AML-193 (cell line): ENCODE measurements around the gene FHIT.

Source experiments
- DNase-seq, 2 experiments: peaks; one replicate each; lab custom pipeline; 2025; lab: John Stamatoyannopoulos, UW

FHIT gene

GRCh38 chr3:60490992-60491391, 760.3 kb downstream of the FHIT start:
- no peak for DNase-seq

- DNase-seq, result no peak
Observed at GRCh38 chr3:60475096-60475495, 776.2 kb downstream of the FHIT start.

GRCh38 chr3:60469481-60469880, 781.8 kb downstream of the FHIT start:
- no peak for DNase-seq

- DNase-seq, result no peak
Observed at GRCh38 chr3:60463685-60464084, 787.6 kb downstream of the FHIT start.

GRCh38 chr3:60461267-60461666, 790.0 kb downstream of the FHIT start:
- DNase-seq, result no peak

GRCh38 chr3:60456180-60456579, 795.1 kb downstream of the FHIT start:
- peak; percentile 49 to 57 for DNase-seq

- no peak for DNase-seq
Observed at GRCh38 chr3:60453326-60453725, 797.9 kb downstream of the FHIT start.

- no peak for DNase-seq
Observed at GRCh38 chr3:60448696-60449095, 802.6 kb downstream of the FHIT start.

- no peak for DNase-seq
Observed at GRCh38 chr3:60445446-60445845, 805.8 kb downstream of the FHIT start.

- no peak for DNase-seq
Observed at GRCh38 chr3:60444898-60445437, 806.3 kb downstream of the FHIT start.

GRCh38 chr3:60440869-60441268, 810.4 kb downstream of the FHIT start:
- DNase-seq, result no peak

- no peak for DNase-seq
Observed at GRCh38 chr3:60435941-60436650, 815.2 kb downstream of the FHIT start.

GRCh38 chr3:60434950-60435349, 816.3 kb downstream of the FHIT start:
- no peak for DNase-seq

GRCh38 chr3:60434323-60434722, 816.9 kb downstream of the FHIT start:
- DNase-seq, result no peak

- peak; percentile 30 to 40 for DNase-seq
Observed at GRCh38 chr3:60431599-60431958, 819.7 kb downstream of the FHIT start.

GRCh38 chr3:60430205-60430604, 821.0 kb downstream of the FHIT start:
- DNase-seq, result no peak

GRCh38 chr3:60427109-60427508, 824.1 kb downstream of the FHIT start:
- DNase-seq, result no peak

GRCh38 chr3:60424942-60425341, 826.3 kb downstream of the FHIT start:
- DNase-seq, result no peak

- no peak for DNase-seq
Observed at GRCh38 chr3:60424034-60424433, 827.2 kb downstream of the FHIT start.

- no peak for DNase-seq
Observed at GRCh38 chr3:60423556-60423955, 827.7 kb downstream of the FHIT start.

- DNase-seq, result no peak
Observed at GRCh38 chr3:60421749-60422446, 829.4 kb downstream of the FHIT start.

- no peak for DNase-seq
Observed at GRCh38 chr3:60417576-60417975, 833.7 kb downstream of the FHIT start.

- no peak for DNase-seq
Observed at GRCh38 chr3:60414011-60414410, 837.2 kb downstream of the FHIT start.

GRCh38 chr3:60413551-60413950, 837.7 kb downstream of the FHIT start:
- DNase-seq, result no peak
